ENCODE results near the gene TEX29.

Gene TEX29

DNA sequence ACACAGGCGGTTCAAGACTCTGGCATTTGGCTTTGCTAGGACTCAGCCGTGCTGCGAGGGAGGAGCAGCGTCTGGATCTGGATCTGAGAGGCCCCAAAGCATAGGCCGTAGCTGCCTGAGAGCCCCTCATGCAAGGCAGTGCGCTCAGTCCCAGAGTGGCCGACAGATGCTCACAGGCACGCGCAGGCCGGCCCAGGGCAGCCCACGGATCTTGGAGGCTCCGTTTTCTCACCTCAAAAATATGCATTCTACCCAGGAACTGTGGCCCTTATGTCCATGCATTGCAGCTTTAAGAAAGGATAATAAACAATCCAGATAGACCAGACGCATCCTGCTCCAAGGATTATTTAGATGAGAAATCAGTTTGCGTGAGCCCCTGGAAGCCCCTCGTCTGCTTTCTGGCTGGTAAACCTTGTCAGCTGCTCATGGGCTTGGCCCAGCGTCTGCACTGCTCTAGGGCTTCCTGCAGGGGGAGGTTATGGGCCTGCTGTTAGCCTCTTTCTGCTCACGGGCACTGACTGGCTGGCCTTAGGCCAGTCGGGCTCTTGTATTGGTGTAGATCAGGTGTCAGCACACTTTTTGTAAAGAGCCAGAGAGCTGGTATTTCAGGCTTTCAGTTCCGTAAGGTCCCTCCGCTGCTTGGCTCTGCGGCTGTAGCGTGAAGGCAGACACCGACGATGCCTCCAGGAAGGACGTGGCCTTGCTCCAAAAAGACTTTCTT lies 24.2 kb downstream of the TEX29 start:
- no peak for DNase-seq

DNA sequence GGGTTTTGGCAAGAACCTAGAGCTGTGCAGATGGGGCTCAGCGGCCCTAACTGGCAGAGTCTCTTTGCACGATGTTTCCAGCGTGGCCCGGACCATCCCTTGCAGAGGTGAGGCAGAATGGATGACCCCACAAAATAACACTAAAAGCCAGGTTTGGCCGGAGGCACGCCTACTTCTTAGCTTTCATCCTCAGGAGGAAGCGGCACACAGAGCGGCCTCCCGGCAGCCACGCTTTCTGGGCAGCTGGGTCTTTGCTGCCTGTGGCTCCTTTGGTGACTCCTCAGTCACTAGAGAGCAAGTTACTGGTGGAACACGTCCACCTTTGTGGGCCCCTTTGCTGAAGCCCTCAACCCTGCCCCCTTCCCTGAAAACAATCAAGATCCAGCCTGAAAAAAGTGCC lies 25.2 kb downstream of the TEX29 start:
- no peak for DNase-seq

DNA sequence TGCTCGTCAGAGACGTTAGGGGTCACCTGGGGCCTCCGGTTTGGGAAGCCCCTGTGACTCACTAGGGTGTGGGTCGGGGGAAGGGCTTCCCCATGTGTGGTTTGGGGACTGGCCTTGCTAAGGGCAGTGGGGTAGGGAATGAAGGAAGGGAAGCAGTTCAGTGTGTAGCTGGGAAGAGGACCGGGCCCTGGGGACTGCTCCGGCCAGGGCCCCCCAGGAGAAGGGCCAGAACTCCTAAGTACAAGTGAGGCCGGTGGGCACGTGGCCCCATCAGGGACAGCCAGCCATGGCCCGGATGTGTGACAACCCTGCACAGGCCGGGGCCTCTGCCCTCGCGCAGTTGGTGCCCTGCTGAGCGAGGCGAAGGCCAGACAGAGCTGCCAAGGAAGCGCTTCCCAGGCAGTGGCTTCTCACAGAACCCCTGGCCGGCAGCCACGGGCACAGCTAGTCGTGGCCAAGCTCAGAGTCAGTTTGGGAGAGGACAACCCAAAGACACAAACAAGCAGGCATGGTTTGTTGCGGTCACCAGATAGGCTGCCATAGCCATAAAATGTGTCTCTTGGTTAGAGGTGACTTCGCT lies 25.7 kb downstream of the TEX29 start:
- no peak for DNase-seq

DNA sequence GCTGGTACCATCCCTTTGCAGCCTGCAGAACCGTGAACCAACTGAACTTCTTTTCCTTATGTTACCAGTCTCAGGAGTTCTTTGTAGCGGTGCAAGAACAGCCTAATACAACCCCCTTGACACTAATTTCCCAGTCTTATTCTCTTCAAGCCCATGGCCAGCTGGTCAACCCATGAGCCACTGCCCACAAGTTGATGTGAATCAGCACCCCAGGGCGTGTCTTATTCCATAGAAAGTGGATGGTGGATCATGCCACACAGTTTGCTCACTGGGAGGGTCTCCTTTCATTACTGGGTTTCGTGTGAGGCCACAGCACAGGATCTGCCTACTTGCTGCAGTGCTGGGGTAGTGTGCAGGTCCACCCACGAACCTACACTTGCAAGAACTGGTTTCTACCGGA lies 27.0 kb downstream of the TEX29 start:
- DNase-seq: no peak

DNA sequence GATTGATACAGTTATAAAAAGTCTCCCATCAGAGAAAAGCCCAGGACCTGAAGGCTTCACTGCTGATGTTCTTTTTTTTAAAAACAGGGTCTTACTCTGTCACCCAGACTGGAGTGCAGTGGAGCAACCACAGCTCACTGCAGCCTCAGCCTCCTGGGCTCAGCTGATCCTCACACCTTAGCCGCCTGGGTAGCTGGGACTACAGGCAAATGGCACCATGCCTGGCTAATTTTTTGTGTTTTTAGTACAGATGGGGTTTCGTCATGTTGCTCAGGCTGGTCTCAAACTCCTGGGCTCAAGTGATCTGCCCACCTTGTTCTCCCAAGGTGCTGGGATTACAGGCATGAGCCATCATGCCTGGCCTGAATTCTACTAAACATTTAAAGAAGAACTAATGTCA lies 33.1 kb downstream of the TEX29 start:
- DNase-seq: no peak

DNA sequence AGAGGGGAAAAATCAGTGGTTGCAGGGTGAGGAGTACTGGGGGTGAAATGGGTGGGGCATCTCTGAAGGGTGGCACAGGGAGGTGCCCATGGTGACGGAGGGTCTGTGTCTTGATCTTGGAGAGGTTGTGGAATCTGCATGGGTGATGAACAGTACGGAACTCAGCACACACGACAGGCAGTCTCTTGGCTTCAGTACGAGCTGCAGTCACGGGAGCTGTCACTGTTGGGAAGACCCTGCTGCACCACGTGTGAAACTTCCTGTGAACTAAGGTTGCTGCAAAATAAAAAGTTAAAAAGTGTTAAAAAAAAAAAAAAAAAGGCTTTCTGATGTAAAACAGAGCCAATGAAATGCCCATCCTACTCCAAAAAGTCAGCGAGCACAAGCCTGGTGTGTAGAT lies 34.3 kb downstream of the TEX29 start:
- DNase-seq: no peak

DNA sequence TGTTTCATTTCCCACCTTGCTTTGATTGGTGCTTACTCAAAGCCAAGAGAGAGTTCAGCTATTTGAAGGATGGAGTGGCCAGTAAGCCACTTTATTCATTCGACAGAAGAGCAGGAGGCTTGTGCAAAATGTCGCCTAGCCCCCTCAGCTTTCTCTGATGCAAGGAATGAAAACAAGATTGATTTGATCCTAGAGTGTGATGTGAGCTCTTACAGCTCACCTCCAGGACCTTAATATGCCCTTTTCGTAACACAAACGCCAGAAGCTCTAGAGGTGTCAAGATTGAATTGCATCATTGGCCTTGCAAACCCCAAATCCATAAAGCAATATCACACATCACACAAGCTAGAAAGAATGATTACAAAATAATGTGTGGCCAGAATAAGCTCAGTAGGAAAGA lies 36.4 kb downstream of the TEX29 start:
- DNase-seq: no peak

DNA sequence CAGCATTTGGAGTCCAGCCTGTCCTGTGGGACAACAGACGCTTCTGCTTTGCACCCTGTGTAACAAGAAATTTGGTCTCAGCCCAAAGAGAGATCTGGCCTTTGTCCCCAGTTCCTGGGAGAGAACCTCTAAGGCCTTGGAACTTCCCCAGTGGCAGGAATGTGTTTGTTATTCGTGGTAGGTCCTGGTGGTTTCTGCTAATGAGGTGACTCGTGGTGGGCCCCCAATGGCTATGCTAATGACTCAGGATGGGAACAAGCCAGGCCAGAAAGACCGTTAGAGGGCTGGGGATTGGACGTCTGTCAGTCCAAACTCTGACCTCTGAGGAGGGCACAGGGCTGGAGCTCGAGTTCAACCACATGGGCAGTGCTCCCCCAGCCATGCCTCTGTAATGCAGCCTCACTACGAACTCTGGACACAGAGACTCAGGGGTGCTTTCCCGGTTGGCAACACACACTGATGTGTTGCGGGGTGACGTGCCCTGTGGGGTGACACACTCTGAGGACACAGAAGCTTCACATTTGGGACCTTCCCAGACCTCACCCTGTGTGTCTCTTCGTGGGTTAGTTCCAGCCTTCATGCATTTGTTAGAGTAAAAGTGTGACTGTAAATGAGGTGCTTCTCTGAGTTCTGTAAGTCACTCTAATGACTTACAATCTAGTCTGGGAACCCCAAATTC lies 38.9 kb downstream of the TEX29 start:
- DNase-seq: no peak

DNA sequence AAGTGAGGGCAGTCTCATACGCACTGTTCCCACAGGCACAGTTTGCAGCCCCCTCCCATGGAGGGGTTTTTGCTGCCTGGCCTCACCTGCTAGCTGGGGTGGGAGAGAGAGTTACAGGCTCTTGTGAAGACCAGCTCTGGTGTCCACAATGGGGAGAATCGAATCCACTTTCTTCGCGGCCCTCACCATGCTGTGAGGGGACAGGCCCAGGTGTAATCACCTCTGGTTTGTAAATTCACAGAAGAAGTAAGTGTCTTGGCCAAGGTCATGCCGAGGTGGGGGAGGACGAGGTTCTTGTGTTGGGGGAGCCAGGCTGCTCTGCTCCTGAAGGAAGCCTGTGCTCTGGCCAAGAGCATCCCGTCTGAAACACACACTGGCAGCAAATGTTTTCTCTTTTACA lies 39.5 kb downstream of the TEX29 start:
- DNase-seq: no peak

DNA sequence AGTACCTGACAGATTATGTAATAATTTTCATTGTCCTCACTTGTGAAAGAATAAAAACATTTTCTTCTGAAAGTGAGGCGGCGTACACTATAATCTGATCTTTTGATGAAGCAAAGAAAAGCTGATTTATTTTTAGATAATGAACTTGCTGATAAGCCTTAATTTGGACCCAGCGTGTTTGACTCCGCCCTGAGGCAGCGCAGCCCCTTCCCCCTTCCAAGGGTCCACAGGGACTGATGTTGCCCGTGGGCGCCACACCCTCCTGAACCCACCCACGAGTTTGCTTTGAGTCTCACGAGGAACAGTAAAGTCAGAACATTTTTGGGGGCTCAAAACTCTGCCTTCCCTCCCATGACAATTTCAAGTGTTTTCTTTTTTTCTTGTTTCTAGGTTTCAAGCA lies 40.0 kb downstream of the TEX29 start:
- no peak for DNase-seq

DNA sequence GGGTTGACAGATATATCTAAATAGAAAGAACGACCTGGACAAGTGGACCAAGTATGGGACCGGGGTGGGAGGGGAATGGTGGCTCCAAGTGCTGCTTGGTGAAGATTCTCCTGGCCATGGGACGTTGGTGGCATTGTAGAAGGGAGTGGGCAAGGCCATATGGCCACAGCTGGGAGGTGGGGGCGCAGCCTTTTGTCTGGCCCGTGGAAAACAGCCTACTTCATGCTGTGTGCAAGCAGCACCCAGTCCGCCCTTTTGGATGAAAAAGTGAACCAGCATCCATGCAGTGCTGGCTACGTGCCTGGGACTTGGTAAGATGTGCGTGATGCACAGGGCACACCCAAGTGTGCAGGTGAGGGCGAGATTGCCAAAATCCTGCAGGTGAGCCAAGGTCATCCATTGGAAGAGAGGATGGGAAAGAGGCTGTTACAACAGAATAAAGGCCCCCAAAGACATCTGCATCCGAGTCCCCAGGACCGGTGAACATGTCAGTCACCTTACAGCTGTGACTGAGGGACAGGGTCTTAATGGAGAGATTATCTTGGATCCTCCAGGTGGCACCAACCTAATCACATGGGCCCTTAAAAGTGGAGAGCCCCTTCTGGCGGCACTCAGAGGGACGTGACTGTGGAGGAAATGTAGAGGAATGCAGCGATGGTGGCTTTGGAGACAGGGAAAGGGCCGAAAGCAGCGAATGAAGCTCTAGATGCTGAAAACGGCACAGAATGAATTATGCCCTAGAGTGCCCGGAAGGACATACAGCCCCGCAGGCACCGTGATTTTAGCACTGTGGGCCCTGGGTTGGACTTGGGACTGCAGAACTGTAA lies 40.8 kb downstream of the TEX29 start:
- DNase-seq: no peak

DNA sequence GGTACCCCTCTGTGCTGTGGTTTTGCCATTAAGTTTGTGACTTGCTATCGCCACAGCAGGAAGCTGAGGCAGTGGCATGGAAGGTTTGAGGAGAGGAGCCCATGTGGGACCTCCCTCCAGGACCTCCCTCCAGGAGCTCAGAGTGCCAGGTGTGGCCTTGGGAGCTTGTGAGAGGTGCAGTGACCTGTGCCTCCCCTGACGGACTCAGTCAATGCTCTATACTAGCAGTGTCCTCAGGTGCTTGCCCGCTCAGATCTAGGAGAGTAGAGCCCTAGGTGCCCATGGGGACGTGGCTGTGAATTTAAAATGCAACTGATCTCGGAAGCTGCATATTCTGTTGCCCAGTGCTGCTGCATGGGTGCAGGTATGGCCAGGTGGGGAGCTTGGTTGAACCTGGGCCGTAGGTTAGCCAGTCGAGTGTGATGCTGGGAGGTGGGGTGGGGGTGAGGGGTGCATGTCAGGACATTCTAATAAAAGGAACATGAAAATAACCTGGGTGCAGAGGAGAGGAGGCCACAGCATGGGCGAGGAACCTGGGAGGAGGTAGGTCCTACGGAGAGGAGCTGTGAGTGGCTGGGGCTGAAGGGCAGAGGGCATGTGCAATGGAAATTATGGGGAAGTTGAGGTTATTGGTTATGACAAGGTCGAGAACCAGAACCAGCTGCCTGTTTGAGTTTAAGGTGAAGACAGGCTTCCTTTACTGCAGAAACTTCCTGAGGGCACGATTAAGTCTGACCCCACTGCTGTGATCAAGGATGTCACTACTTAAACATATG lies 41.6 kb downstream of the TEX29 start:
- DNase-seq: no peak

DNA sequence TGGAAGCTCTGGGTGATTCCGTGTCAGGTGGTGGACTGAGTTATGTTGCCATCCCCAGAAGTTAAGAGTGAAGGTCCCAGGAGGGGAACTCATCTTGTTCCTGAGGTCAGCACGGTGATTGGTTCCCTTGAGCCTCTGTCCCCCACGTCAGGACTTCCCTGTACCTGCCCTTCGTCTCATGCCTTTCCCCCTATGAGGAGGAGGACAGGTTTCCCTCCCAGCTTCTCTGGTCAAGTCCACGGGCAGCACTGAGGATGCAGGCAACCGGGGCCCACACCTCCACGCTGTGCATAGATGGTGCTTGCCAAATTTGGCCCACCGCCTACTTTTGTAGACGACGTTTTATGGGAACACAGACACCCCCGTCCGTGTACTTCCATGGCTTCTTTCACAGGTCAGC lies 42.7 kb downstream of the TEX29 start:
- no peak for DNase-seq

DNA sequence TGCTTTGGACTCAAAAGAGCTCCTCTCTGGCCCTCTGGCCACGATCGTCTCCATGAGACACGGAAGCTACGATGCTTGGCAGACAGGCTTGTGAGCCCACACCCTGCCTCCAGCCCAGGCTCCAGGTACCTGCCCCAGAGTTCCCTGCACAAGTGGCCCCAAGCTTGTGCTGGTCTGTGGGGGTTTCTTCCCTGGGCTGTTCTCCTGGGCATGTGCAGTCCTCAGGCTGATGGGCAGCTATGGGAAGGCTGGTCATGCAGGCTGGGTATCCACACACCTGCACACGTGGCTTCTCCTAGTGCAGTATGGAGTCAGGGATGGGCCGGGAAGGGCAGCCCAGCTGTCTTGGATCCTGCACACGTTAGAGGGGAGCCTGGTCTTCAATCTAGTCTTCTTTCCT lies 43.1 kb downstream of the TEX29 start:
- no peak for DNase-seq

DNA sequence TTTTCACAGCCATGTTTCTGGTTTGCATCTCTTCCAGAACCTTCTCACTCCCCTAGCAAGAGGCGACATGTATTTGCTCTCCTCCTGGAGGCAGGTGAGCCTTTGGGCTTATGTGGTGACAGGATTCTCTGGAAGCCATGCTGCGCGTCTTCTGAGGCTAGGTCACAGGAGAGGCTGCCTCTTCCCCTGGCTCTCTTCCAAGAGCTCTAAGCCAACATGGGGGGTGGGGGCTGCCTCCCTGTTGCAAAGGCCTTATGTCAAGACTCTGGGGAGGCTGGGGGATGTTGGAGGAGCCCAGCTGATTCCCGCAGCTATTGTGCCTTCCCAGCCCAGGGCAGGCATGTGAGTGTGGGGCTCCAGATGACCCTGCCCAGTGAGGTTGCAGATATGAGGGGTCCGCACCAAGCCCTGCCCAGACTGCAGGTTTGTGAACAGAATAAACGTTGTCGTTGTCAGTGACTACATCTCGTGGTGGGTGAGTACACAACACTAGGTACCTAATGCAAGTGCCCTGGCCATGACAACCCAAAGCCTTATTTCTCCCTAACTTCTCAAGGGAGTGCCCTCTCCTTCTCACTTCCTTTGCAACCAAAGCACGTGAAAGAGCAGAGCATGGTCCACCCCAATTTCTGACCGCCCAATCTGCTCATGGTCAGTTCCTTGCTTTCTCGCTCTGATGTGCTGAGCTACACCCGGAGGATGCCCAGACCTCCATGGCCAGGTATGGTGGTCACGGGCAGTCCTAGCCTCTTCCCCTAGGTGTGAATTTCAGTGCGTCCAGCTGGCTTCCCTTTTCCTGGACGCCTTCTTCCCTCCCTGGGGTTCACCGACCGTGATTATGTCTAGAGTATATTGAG lies 44.9 kb downstream of the TEX29 start:
- no peak for DNase-seq

DNA sequence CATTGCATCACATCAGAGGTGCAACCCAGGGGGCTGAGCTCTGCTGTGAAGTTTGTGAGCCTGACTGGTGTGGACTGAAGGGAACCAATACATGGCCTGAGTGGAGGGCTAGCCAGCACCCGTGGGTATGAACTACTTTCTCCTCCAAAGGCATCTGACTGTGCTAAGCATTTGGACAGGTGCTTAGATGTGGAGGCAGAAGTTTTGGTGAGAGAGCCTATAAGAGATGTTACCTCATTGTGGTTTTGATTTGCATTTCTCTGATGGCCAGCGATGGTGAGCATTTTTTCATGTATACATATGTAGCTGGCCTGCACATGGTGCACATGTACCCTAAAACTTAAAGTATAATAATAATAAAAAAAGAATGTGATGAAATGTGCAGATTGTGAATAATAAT lies 46.9 kb downstream of the TEX29 start:
- DNase-seq: no peak

DNA sequence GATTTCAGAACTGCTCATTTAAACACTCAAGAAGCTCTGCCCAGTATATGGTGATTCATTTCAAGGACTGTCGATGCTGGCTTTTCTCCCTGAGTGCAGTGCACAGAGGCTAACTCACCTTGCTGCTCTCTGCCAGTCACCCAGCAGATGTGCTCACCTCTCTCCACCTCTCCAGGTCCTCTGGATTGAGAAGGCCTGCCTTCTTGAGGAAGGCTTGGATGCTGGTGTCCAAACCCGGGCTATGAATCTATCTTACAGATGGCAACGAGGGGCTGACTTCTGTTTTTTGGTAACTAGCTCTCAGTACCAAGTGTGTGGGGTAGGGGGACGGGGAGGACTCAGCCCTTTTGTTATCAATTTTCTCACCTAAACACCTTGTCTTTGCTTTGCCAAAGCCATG lies 47.6 kb downstream of the TEX29 start:
- DNase-seq: no peak

DNA sequence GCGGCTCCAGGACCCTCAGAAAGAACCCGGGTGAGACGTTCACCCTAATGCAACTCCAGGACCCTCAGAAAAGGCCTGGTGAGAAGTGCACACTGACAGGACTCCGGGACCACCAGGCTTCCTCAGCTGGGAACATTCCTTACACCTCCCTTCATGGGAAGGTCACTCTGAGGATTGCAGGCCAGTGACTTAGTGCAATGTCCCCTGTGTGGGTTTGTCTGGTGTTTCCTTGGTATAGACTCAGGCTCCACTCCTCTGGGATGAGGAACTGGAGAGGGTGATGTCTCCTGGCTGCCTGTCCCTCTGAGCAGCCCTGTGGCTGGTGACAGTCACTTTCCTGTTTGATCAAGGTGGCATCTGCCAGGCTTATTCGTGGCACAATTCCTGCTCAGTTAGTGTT lies 49.7 kb downstream of the TEX29 start:
- DNase-seq: no peak

DNA sequence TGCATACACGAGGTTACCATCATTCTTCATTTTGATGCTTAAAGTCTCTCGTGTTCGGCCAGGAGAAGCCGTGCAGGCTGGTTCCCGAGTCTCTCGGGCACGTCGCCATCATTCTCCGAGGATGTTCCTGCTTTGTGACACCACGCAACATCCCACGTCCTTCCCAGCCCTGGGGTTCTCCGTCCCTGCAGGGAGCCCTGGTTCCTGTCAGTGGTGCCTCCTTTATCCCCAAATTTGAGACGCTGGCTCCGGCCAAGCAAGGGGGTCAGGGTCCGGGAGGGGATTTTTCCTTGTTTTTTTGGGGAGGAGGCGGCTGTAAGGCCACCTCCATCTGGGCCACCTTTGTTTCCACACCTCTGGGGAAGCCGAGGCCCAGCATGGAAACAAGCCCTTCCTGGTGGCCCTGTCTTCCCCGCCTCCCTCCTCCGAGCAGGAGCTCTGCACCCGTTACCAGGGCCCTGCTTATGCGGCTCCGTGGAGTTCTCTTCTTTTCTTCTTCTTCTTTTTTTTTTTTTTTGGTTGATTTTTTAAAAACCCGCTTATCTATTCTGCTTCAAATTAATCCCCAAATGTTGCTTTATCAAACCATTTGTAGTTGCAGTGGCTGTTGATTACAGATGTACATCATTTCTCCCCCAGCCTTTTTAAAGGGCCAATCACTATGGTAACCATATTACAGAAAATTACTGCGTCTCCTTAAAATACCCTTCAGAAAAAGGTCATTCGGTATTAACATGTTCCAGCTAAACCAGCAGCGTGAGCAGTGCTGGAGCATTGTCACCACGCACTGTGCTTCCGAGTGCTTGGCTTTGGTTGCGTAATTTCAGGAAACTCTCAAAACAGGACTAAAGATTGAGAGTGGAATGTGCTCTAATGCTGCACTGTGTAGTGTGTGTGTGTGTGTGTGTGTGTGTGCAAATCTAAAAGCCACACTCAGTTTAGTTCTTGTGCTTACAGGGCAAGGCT lies 50.4 kb downstream of the TEX29 start:
- no peak for DNase-seq

DNA sequence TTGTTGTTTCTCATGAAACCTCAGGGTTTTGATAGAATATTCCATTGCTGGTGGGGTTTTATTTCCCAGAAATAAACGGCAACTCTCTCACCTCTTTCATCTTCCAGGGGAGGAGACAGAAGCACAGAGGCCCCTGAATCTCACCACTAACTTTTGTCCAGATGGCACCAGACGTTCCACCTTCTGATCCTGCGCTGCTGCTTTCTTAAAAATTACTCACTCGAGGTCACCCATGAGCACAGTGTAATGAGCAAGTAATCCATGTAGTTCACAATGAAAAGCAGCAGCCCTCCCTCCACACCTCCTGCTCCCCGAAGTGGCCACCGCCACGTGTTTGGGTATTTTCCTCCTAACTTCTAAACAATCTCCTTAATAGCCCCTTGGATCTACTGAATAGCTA lies 51.3 kb downstream of the TEX29 start:
- no peak for DNase-seq

All from stimulated activated CD4-positive, alpha-beta T cell treated with anti-CD3 and anti-CD28 coated beads, Interleukin-2, amount 100 ng/mL, for 24 hours (primary cell).